GM21528 (cell line): ENCODE data around the gene OSBPL10.
"Not testable (repeated sequence)": the region's sequence is repeated elsewhere in the genome, so short reads cannot be mapped to it uniquely, and the experiment has no call there.

Experiments
- ATAC-seq: cut with Tn5 transposase; IDR thresholded peaks from one replicate; pipeline ENCODE4 v1.9.1; 2021; ENCODE audit warnings: mild to moderate bottlenecking, moderate library complexity; ENCODE audit not compliant: unreplicated experiment, low FRiP score

Gene OSBPL10

GRCh38 chr3:31992995-31993394, 11.9 kb upstream of the OSBPL10 start:
- ATAC-seq: not testable (repeated sequence)

DNA sequence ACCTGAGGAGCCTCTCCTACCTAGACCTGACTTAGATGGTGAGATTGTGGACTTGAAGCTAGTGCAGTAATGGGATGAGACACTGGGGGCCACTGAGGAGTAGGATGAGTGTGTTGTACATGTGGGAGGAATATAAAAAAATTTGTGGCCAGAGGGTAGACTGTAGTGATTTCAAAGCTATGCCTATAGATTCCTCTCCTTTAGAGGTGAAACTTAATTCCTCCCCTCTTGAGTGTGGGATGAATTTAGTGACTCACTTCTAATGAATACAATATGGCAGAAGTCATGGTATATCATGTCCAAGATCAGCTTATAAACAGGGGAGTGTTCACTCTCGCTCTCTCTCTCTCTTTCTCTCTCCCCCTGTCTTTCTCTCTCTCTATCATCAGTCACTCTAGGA, 7.2 kb upstream of the OSBPL10 start:
- no peak for ATAC-seq

- ATAC-seq: no peak
Observed at GRCh38 chr3:31985831-31986230, 4.8 kb upstream of the OSBPL10 start.

DNA sequence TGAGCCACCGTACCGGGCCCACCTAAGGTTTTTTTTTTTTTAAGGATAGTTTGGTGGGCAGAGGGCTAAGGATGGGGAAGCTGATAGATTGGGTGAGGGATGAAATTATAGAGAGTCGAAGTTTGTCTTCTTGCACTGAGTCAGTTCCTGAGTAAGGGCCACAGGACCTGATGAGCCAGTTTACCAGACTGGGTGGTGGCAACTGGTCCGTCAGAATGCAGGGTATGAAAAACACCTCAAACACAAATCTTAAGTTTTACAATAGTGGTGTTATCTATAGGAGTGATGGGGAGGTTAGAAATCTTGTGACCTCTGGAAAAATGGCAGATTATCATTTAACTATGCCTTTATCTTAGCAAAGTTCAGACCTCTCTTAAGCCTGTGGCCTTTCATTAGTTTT, 3.3 kb upstream of the OSBPL10 start:
- ATAC-seq: no peak

GRCh38 chr3:31980530-31981205, 394 bp downstream of the OSBPL10 start:
- ATAC-seq: peak; percentile 43

DNA sequence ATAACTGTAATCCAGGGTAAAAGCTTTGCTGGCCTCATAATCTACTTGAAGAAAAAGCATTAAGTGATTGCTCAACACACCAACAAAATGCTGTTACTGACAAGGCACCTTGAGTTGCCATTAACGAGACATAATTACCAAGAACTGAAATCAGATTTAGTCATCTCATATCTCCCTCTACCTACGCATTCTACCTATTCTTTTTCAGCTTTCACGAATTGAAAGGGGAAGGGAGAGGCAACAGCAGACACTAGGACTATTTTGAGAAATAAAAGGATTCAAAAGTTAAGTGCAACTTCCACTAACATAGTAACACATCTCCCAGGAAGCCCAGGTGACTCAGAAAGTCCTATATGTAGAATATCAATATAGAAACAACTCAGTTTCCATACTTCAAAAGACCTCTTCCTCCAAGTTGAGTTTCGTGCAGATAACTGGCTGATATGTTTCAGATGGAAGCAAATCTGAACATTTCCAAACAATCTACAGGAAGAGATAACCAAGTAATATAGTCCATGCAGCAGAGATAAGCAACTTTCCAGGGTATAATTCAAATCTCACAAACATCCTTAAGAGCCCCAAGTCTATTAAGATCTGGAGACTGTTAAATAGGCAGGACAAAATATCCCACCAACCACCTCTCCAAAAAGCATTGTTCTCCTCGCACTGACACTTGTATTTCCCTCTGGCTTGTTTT, 1.9 kb downstream of the OSBPL10 start:
- ATAC-seq: no peak

DNA sequence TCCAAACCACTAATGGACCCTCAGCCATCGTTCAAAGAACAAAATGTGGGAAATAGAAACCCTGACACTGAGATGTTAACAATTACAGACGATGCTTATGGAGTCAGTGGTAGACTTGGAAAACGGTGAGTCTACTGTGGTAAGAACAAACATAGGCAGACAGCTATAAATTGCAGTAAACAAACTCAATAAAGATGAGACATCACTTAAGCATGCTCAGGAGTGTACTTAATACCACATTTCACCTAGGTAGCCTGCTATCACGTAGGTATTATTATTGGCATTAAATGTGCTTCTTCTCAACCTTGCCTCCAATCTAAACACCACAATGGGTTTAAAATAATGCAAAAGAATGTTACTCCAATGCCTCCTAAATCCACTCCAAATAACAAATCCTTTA, 2.5 kb downstream of the OSBPL10 start:
- ATAC-seq: no peak

GRCh38 chr3:31977736-31978135, 3.3 kb downstream of the OSBPL10 start:
- ATAC-seq: no peak

- ATAC-seq: no peak
Observed at GRCh38 chr3:31976302-31976701, 4.8 kb downstream of the OSBPL10 start.

- no peak for ATAC-seq
Observed at GRCh38 chr3:31974964-31975363, 6.1 kb downstream of the OSBPL10 start.

- no peak for ATAC-seq
Observed at GRCh38 chr3:31974471-31974870, 6.6 kb downstream of the OSBPL10 start.

DNA sequence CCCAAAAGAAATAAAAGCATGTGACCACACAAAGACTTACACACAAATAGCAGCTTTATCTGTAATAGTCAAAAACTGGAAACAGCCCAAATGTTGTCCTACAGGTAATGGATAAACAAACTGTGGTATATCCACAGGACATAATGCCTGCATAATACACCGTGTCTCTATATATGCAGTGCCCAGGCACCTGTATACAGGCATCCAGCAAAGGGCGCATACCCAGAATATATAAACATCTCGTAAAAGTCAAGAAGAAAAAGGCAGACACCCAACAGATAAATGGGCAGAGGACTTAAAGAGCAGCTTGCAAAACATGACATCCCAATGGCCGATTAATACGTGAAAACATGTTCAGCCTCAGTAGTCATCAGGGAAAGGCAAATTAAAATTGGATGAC, 7.2 kb downstream of the OSBPL10 start:
- no peak for ATAC-seq

DNA sequence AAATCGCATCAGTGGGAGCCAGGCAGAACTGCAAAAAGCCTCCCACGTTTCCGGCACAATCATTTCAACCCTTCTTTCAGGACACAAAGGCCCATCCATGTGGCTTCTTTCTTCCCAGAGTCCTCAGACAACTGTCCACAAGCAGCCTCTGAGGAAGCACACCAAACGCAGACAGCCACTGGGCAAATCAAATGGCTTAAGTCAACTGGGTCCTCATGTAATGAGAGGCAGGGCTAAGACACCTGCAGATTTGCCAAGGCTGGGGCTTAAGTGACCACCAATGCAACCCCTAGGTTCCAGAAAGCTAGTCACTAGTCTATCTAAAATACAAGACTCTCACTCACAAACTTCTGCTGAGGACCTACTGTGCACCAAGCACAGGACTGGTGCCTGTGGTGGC, 8.0 kb downstream of the OSBPL10 start:
- ATAC-seq: no peak

DNA sequence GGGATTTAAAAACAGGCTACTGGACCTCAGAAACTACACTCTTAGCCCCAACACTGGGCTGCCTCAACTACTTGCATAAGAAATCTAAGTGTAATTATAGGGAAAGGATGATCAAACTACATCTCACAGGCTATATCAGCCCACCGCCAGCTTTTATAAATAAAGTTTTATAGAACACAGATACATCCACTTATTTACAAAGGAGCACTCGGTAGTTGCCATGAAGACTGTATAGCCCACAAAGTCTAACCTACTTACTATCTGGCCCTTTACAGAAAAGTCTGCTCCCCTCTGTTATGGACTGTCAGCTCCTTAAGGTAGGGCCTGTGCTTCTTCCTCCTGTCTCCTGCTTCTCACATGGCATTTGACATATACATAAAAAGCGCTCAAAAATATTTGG, 9.5 kb downstream of the OSBPL10 start:
- no peak for ATAC-seq

DNA sequence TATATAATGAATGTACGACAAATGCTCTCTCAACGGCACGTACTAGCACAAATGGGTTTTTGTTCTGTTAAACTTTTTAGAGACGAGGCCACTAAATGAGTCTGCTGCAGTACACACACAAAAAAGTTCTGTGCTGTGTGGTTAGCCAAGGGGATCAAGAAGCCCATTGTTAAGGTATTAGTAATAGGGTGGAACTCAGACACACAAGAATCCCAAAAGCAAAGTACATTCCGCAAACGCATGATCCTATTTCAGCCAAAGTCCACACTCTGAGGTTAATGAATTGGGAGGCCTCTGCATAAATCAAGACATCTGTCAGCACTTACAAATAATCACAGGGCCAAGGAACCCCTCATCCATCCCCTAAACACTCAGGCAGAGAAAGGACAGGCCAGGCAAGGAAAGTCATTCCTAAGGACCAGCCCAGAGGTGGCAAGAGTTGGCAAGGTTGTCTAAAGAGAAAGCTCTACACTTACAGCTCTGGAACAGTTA, 12.1 kb downstream of the OSBPL10 start:
- no peak for ATAC-seq

- no peak for ATAC-seq
Observed at GRCh38 chr3:31968369-31968926, 12.6 kb downstream of the OSBPL10 start.

GRCh38 chr3:31967592-31967991, 13.5 kb downstream of the OSBPL10 start:
- no peak for ATAC-seq

- ATAC-seq: no peak
Observed at GRCh38 chr3:31966978-31967591, 14.0 kb downstream of the OSBPL10 start.

DNA sequence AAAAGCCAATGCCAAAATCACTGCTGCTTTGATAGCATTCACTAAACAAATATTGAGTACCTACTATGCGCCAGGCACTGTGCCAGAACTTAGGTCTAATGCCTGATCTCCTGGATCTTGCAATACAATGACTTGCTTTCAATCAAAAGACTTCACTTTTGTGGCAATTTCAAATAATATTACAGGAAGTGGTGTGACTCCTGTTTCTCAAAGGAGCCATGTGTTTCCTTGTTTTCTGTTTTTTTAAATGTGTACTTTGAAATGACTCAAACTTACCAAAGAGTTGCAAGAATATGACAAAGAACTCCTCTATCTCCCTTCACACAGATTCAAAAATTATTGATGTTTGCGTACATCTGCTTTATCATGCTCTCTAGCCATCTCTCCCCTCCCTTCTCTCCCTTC, 18.3 kb downstream of the OSBPL10 start:
- no peak for ATAC-seq

DNA sequence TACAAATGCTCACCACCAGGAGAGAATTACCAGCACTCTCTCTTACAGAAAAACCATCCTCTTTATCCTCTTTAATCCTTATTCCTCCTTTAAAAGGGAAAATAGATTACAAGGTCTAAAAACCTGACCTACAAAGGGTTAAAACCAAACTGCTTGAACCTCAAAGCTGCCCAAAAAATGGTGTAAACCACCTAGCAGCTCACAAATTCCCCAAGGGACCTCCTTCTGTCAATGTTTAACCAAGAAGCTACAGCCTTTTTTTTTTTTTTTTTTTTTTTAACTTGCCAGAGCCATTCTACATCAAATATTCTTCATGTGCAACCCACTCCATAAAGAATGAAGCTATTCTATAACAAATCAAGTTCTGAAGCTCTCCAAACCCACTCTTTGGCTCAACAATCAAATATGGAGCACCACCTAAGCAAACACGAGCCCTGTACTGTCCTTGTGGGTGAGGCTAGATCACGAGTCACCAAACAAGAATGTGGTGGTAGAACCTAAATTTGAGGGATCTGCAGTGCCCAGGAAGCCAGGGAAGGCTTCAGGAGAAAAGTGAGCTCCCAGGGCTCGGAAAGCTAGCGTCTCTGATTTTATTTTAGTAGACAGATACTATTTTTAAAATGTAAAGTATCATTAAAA, 20.1 kb downstream of the OSBPL10 start:
- ATAC-seq: no peak
